ENCODE data around the gene PLD1.

GRCh38 chr3:171769461-171769860 lies 40.8 kb downstream of the PLD1 start:
- no peak for TF ChIP-seq EZH2 (IDR thresholded peaks at IDR 0.05; ENCODE audit: low read depth)
- TF ChIP-seq, protein P1, sequence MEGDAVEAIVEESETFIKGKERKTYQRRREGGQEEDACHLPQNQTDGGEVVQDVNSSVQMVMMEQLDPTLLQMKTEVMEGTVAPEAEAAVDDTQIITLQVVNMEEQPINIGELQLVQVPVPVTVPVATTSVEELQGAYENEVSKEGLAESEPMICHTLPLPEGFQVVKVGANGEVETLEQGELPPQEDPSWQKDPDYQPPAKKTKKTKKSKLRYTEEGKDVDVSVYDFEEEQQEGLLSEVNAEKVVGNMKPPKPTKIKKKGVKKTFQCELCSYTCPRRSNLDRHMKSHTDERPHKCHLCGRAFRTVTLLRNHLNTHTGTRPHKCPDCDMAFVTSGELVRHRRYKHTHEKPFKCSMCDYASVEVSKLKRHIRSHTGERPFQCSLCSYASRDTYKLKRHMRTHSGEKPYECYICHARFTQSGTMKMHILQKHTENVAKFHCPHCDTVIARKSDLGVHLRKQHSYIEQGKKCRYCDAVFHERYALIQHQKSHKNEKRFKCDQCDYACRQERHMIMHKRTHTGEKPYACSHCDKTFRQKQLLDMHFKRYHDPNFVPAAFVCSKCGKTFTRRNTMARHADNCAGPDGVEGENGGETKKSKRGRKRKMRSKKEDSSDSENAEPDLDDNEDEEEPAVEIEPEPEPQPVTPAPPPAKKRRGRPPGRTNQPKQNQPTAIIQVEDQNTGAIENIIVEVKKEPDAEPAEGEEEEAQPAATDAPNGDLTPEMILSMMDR (conservative IDR thresholded peaks at IDR 0.05): no peak

All from PC-9 (cell line).